Activated CD4-positive, alpha-beta T cell treated with anti-CD3 and anti-CD28 coated beads for 36 hours (primary cell): ENCODE data around the gene ARID3B. TPM values are rescaled to one million over a fixed set of nuclear protein-coding genes. Genes with fewer than 3 reads are reported as not detected.

Source experiments
- ATAC-seq: fragments of 200-7000 bp; cut with Tn5 transposase; one replicate; pipeline ENCODE4 v1.10.0; 2021; ENCODE audit warnings: mild to moderate bottlenecking, moderate library complexity
- CTCF ChIA-PET: fragments of 350-600 bp; sonication (Branson Sonifier 250); formaldehyde crosslinking; loops from one replicate; lab custom pipeline; 2021; ENCODE audit warnings: antibody characterized with exemption; lab: Charles Lee
- POLR2A ChIA-PET: fragments of 350-600 bp; sonication (Branson Sonifier 250); formaldehyde crosslinking; loops from one replicate; lab custom pipeline; 2021; ENCODE audit warnings: antibody characterized with exemption, inconsistent platforms; lab: Charles Lee
- DNase-seq: peaks from one replicate; pipeline ENCODE4 v3.0.0-alpha.2; 2020
- H3K27ac Mint-ChIP-seq: one replicate; pipeline ENCODE4 v1.8.0; 2021; ENCODE audit warnings: mixed read lengths
- H3K27me3 Mint-ChIP-seq: one replicate; pipeline ENCODE4 v1.8.0; 2021; ENCODE audit warnings: mixed read lengths
- H3K36me3 Mint-ChIP-seq: one replicate; pipeline ENCODE4 v1.8.0; 2021; ENCODE audit warnings: low read depth, mixed read lengths
- H3K4me1 Mint-ChIP-seq: one replicate; pipeline ENCODE4 v1.8.0; 2021; ENCODE audit warnings: mixed read lengths
- H3K4me3 Mint-ChIP-seq: one replicate; pipeline ENCODE4 v1.8.0; 2021; ENCODE audit warnings: mild to moderate bottlenecking, moderate library complexity, mixed read lengths
- H3K9me3 Mint-ChIP-seq: one replicate; pipeline ENCODE4 v1.8.0; 2021; ENCODE audit warnings: low read depth, mixed read lengths
- intact Hi-C, 2 experiments: fragments of 100-400 bp; cut with DNase I in 1 of 2; cut with micrococcal nuclease in 1 of 2; formaldehyde crosslinking; loops; one replicate each; pipeline versions ENCODE4 v1.14.2 to v1.15.1; 2022 to 2024; cut with DNase I, micrococcal nuclease
- total RNA-seq, 2 experiments: library from RNA; stranded (reverse); gene quantifications; one replicate each; pipeline ENCODE4 v1.2.3, GENCODE V29; 2021

Gene ARID3B
- total RNA-seq, 2 experiments from 2014 or later, result 23.9 to 25.4 TPM

DNA sequence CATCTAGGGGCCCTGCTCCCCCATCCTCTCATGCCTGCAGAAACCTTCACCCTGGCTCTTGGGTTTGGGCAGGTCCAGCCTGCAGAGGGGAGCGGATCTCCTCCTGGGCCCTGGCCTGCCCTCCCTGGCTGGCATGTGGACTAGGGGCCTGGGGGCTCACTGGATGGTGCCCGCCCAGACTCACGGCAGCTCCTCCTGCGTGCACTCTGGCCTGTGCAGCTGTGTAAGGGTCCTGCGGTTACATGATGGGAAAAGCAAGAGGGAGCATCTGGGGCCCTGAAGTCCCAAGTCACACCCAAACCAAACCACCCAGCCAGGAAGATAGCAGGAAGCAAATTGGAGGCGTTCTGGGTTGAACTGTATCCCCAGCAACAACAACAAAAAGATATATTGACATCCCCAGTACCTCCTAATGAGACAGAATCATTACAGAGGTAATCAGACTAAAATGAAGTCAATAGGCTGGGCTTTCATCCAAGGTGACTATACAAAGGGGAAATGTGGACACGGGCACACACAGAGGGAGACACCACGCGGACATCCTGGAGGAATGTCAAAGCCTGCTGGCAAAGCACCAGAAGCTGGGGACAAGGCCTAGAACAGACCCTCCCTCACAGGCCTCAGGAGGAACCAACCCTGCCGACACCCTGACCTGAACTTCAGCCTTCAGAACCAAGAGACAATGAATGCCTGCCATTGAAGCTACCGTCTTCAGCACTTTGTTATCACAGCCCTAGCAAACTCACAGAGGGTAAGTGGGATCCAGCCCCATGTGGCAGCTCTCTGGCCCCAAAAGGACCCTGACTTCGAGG, 64.2 kb downstream of the ARID3B start:
- DNase-seq (no peak), ATAC-seq (no peak)
- CTCF ChIA-PET, result interaction anchor here (0.6 to 1.1 kb wide), 4 partner anchors 8 to 183 kb away, joined by 3 to 7 read pairs (median 3); no protein-coding TSS in a partner anchor
- intact Hi-C loops, result no loop called here
- Mint-ChIP-seq H3K27ac (peak overlapping the region; percentile 9), H3K4me3 (no peak overlapping the region), H3K27me3 (no peaks in the 10 kb centered on the region), H3K36me3 (no peaks in the 10 kb centered on the region), H3K9me3 (no peaks in the 10 kb centered on the region), H3K4me1 (no peaks in the 10 kb centered on the region)
- POLR2A ChIA-PET, result interaction anchor here (0.7 kb wide), 1 partner anchor 168 kb away, joined by 3 read pairs; no protein-coding TSS in a partner anchor

DNA sequence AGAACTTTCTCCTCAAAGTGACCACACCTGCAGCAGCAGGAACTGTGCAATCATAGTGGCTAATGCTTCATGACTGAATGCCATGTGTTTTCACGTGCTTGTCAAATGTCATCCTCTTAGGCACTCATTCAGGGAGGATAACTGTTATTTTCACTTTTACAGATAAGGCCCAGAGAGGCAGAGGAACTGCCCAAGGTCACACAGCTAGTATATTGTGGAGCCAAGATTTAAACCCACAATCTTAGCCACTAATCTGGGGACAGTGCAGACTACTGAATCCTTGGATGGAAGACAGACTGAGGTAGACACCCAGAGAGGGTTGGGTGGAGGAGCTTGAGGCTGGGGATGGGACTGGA, 64.8 kb downstream of the ARID3B start:
- ATAC-seq (no peak), DNase-seq (no peak)
- Mint-ChIP-seq H3K4me1 (no peaks in the 10 kb centered on the region), H3K36me3 (no peaks in the 10 kb centered on the region), H3K4me3 (no peak overlapping the region), H3K27ac (no peak overlapping the region), H3K27me3 (no peaks in the 10 kb centered on the region), H3K9me3 (no peaks in the 10 kb centered on the region)
- ChIA-PET CTCF (interaction anchor here (0.6 kb wide), 1 partner anchor 182 kb away, joined by 3 read pairs; no protein-coding TSS in a partner anchor), POLR2A (no interaction called here)
- intact Hi-C loops, result no loop called here

DNA sequence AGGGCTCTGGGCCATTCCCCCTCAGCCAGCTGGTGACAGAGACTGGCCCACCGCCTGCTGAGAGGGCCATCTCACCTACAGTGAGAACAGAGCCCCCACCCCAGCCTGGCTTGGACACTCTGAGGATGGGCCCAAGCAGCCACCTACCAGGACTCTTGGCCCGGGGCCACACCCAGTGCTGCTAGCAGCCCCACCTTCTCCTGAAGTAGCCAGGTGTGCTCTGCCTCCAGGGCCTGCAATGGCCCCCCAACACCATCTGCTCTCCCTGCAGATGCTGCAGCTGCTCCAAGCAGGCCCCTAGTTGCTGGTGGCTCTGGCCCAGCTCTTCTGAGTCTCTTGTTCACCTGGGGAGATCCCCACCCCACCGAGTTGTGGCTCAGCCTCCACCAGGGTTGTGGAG, 67.8 kb downstream of the ARID3B start:
- Mint-ChIP-seq H3K4me3 (no peak overlapping the region), H3K27me3 (no peaks in the 10 kb centered on the region), H3K9me3 (no peaks in the 10 kb centered on the region), H3K27ac (no peak overlapping the region), H3K4me1 (no peaks in the 10 kb centered on the region), H3K36me3 (no peaks in the 10 kb centered on the region)
- no peak for DNase-seq
- no peak for ATAC-seq
- ChIA-PET POLR2A (no interaction called here), CTCF (interaction anchor here (0.9 to 3.7 kb wide), 2 partner anchors 9 to 13 kb away, joined by 3 to 23 read pairs; no protein-coding TSS in a partner anchor)
- intact Hi-C loops, result no loop called here

DNA sequence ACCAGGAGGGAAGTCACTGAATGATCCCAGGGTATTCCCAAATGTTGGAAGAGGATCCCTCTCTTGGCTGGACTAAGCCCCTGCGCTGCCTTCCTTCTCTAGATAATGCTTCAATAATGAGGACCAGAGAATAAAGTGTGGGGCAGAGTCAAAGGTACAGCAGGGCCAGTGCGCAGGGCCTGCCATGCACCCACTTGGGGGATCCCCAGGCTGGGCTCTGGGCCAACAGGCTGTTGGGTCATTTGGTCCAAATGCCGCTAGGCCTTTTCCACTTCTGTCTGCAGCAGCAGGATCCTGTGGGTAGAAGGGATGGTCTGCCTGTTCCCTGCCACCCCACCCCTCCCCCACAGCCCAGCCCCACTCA, 68.9 kb downstream of the ARID3B start:
- H3K4me3 Mint-ChIP-seq, result no peak overlapping the region
- ChIA-PET CTCF (interaction anchor here (0.9 to 3.7 kb wide), 3 partner anchors 10 to 30 kb away, joined by 3 to 23 read pairs (median 3); no protein-coding TSS in a partner anchor), POLR2A (no interaction called here)
- intact Hi-C loops, result loop anchor here in 1 of 2 experiments (10.0 kb wide), 1 partner anchor 1035 kb away; the partner anchor contains the start of genes IMP3 and SNX33
- no peaks in the 10 kb centered on the region for H3K27me3 Mint-ChIP-seq
- H3K27ac Mint-ChIP-seq, result no peak overlapping the region
- no peak for DNase-seq
- H3K9me3 Mint-ChIP-seq, result no peaks in the 10 kb centered on the region
- no peaks in the 10 kb centered on the region for H3K36me3 Mint-ChIP-seq
- H3K4me1 Mint-ChIP-seq, result peaks cover 4% of the 10 kb centered on the region
- ATAC-seq, result no peak

DNA sequence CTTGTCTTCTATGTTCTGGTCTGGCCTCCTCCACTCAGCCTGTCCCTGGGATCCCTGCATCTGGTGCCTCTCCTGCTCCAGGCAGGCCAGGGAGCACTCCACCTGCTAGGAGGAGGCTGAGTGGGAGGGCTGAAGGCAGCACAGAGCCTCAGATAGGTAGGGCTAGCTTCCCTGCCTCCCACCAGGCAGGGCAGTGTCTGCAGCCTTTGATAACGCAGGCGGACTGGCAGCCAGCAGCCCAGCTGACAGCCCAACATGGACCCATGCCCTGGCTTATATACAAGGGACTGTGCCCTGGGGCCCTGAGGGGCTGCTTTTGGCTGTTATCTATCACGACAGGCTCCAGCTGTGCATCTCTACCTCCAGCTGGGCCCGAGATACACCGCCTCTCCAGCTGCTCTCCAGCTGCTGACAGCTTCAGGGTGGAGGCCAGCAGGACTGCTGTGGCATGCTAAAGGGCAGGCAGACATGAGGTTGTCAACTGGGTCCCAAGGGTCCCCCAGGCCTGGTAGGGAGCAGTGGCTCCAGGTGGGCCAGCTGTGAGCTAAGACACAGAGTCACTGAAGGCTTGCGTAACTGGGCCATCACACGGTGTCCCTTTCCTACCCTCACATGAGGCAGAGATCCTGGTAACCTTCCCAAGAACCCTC, 69.4 kb downstream of the ARID3B start:
- no peak overlapping the region for H3K4me3 Mint-ChIP-seq
- intact Hi-C loops, result loop anchor here in 1 of 2 experiments (10.0 kb wide), 1 partner anchor 1034 kb away; the partner anchor contains the start of genes IMP3 and SNX33
- peaks cover 4% of the 10 kb centered on the region for H3K4me1 Mint-ChIP-seq
- H3K36me3 Mint-ChIP-seq, result no peaks in the 10 kb centered on the region
- ChIA-PET CTCF (interaction anchor here (1.1 to 4.0 kb wide), 3 partner anchors 11 to 64 kb away, joined by 3 to 23 read pairs (median 13); no protein-coding TSS in a partner anchor), POLR2A (no interaction called here)
- no peak for DNase-seq
- ATAC-seq, result no peak
- no peak overlapping the region for H3K27ac Mint-ChIP-seq
- H3K9me3 Mint-ChIP-seq, result no peaks in the 10 kb centered on the region
- H3K27me3 Mint-ChIP-seq, result no peaks in the 10 kb centered on the region

DNA sequence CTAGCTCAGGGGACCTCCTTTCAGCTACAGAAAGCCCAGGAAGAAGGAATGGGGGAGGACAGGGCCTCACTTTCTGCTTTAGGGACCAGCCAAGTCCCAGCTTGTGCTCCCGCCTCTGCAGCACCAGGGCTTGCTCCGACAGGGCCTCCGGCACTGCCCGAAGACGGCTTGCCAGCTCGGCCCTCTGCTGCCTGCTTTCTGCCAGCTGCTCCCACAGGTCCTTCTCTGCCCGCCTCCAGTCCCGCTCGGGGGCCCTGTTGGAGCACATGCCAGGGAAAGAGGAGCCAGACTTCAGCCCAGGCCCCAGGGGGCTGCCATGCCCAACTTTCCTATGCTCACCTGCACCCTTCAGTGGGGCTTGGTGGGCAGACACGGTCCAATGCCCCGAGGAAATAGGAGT, 70.3 kb downstream of the ARID3B start:
- no peak for ATAC-seq
- CTCF ChIA-PET, result interaction anchor here (0.7 to 4.0 kb wide), 4 partner anchors 10 to 188 kb away, joined by 3 to 23 read pairs (median 9); no protein-coding TSS in a partner anchor
- POLR2A ChIA-PET, result no interaction called here

DNA sequence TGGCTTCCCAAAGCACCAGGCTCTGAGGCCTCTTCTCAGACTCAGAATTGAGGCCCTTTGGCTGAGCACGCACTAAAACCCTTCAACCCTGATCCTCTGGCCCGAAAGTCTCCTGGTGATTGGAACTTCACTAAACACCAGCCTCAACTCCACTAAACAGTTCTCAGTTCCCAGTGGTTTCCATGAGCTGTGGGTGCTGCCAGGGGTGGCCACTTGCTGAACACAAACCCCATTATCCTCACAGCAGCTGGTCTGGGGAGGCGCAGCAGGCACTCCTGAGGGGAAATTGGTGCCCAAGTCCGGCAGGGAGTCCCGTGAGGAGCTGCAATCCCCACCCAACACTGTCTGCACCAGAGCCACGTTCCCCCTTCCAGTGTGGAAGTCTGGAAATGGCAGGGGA, 70.8 kb downstream of the ARID3B start:
- CTCF ChIA-PET, result interaction anchor here (0.6 to 4.0 kb wide), 5 partner anchors 9 to 187 kb away, joined by 3 to 23 read pairs (median 5); no protein-coding TSS in a partner anchor
- Mint-ChIP-seq H3K9me3 (no peaks in the 10 kb centered on the region), H3K27ac (no peak overlapping the region), H3K27me3 (no peaks in the 10 kb centered on the region), H3K4me3 (no peak overlapping the region), H3K36me3 (peaks cover 6% of the 10 kb centered on the region), H3K4me1 (peaks cover 9% of the 10 kb centered on the region)
- no peak for ATAC-seq
- no peak for DNase-seq
- POLR2A ChIA-PET, result no interaction called here
- intact Hi-C loops, result loop anchor here in 1 of 2 experiments (10.0 kb wide), 1 partner anchor 1033 kb away; the partner anchor contains the start of genes IMP3 and SNX33

More for the DNA sequence above, 70.3 kb downstream of the ARID3B start:
- peaks cover 4% of the 10 kb centered on the region for H3K4me1 Mint-ChIP-seq
- DNase-seq, result no peak
- peaks cover 2% of the 10 kb centered on the region for H3K36me3 Mint-ChIP-seq
- H3K27ac Mint-ChIP-seq, result no peak overlapping the region
- no peaks in the 10 kb centered on the region for H3K9me3 Mint-ChIP-seq
- H3K4me3 Mint-ChIP-seq, result no peak overlapping the region
- H3K27me3 Mint-ChIP-seq, result no peaks in the 10 kb centered on the region
- intact Hi-C loops, result loop anchor here in 1 of 2 experiments (10.0 kb wide), 1 partner anchor 1033 kb away; the partner anchor contains the start of genes IMP3 and SNX33

DNA sequence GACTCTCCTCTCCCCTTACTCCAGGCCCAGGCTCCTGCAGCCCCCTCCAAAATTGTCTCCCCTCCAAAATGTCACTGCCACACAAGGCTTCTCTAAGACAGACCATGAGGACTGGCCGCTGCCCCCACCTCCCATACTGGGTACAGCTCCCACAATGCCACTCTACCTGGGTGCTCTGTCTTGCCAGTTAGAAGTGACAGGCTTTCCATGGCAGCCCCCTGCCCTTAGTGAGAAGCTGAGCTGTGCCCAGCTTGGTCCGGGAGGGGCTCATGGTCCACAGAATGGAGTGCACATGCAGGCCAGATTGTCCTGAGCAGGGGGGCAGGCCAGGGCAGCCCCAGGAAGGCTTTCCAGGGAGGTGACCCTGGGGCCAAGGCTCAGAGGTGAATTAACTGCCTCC, 71.7 kb downstream of the ARID3B start:
- ATAC-seq, result no peak
- intact Hi-C loops, result loop anchor here in 1 of 2 experiments (10.0 kb wide), 1 partner anchor 1032 kb away; the partner anchor contains the start of genes IMP3 and SNX33
- Mint-ChIP-seq H3K4me1 (peaks cover 17% of the 10 kb centered on the region), H3K27me3 (no peaks in the 10 kb centered on the region), H3K9me3 (no peaks in the 10 kb centered on the region), H3K27ac (no peak overlapping the region), H3K4me3 (no peak overlapping the region), H3K36me3 (peaks cover 13% of the 10 kb centered on the region)
- no peak for DNase-seq
- CTCF ChIA-PET, result interaction anchor here (0.6 to 4.0 kb wide), 7 partner anchors 8 to 210 kb away, joined by 3 to 23 read pairs (median 7); partner anchors contain the start of gene ARID3B
- POLR2A ChIA-PET, result interaction anchor here (0.6 to 2.9 kb wide), 3 partner anchors 12 to 63 kb away, joined by 4 to 17 read pairs (median 13); no protein-coding TSS in a partner anchor

DNA sequence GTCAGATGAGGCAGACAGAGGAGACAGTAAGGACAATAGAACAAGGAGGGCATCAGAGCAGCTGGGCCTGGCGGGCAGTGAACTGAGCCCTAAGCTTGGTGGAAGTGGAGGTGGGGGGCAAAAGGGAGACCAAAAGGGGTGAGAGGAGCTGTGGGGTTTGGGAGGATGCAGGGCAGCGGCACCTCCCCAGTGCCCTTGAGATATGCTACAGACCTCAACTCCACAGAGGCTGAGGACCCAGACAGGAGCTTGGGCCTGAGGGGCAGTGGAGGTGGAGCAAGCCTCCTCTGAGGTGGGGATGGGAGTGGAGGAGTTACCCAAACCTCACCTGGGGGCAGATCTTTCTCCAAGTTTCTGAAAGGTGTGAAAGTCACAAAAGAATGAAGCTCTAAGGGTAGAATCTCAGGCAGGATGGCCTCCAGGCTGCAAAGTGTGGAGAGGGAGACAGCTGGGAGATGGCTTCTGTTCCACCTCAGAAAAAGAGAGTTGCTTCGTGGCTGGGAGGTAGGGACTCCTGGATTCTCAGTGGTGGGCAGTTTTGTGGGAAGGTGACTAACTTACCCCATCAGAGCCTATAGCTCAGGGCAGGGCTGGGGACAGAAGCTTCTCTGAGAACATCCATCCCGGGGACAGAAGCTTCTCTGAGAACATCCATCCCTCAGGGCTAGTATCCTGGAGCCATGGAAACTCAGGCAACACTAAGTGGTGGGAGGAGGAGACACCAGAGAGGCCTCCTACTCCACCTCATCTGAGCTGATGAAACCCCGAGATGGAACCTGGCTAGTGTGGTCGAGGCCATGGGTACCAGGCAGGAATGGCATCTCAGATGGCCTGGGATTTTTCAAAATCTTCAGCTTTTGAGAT, 72.3 kb downstream of the ARID3B start:
- no peaks in the 10 kb centered on the region for H3K27me3 Mint-ChIP-seq
- ChIA-PET CTCF (interaction anchor here (0.6 to 4.0 kb wide), 10 partner anchors 9 to 626 kb away, joined by 3 to 13 read pairs (median 4); partner anchors contain the start of gene ARID3B), POLR2A (interaction anchor here (0.6 to 2.9 kb wide), 4 partner anchors 13 to 296 kb away, joined by 4 to 17 read pairs (median 8); no protein-coding TSS in a partner anchor)
- H3K4me3 Mint-ChIP-seq, result peak overlapping the region; percentile 93
- H3K27ac Mint-ChIP-seq, result no peak overlapping the region
- H3K36me3 Mint-ChIP-seq, result peaks cover 15% of the 10 kb centered on the region
- peaks cover 24% of the 10 kb centered on the region for H3K4me1 Mint-ChIP-seq
- intact Hi-C loops, result loop anchor here in 1 of 2 experiments (10.0 kb wide), 1 partner anchor 1031 kb away; the partner anchor contains the start of genes IMP3 and SNX33
- H3K9me3 Mint-ChIP-seq, result no peaks in the 10 kb centered on the region
- DNase-seq, result no peak
- ATAC-seq, result no peak
